NCI-H1436 treated with DMSO at 0.1 percent for 48 hours (cell line): ENCODE results near the gene PCDHGA4.
A peak's percentile ranks its signal among the peaks of the same experiment; 100 is the strongest.
"Not testable (repeated sequence)": the region's sequence is repeated elsewhere in the genome, so short reads cannot be mapped to it uniquely, and the experiment has no call there.

ENCODE experiments used
- DNase-seq: peaks from one replicate; lab custom pipeline; 2025; lab: John Stamatoyannopoulos, UW

Gene PCDHGA4

DNA sequence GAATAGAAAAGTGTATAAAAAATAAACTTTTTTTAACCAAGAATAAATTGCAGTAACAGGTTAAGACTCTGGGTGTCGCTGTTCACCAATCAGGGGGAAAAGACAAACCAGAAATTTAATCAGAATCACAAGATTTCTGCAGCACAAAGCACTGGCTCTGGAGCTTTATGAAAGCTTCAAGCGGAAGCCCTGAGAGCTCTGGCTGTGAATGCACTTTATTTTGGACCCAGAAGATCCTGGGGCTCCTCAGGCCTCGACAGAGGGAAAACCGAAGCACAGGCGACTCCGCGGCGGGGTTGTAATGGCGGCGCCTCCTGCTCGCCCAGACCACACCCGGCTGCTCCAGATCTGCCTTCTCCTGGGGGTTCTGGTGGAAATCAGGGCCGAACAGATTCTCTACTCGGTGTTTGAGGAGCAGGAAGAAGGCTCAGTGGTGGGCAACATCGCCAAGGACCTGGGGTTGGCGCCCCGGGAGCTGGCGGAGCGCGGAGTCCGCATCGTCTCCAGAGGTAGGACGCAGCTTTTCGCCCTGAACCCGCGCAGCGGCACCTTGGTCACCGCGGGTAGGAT is at the start of gene PCDHGA4:
Gene PCDHGA4 (plus strand): TSS at position 122 of the 570 bp plus-strand sequence. CDS start 87 bp downstream, at position 209.
- DNase-seq, result no peak

DNA sequence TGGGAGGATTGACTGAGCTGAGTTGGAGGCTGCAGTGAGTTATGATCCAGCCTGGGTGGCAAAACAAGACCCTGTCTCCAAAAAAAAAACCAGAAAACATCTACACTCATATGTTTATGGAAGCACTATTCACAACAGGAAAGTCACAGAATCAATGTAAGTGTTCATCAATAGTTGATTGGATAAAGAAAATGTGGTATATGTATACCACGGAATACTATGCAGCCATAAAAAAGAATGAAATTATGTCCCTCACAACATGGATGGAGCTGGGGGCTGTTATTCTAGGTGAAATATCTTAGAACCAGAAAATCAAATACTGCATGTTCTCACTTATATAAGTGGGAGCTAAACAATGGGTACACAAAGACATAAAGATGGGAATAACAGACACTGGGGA is 48.2 kb upstream of the PCDHGA4 start:
- no peak for DNase-seq

DNA sequence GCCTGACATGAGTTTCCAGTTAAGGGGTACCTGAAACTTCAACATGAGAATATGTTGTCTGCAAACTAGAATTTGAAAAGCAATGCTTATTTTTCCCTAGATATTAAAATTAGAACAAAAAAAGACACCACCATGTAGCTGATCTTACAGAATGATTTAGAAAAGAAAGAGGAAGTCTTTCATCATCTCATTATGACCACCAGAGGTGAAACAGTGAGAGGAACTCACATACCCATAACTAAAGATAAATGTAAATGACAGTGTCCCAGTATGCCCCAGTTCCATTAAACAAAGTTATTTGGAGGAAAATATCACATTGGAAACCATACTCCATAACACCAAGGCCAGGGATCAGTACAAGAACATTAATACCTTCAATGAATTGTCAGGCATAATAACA is 41.1 kb upstream of the PCDHGA4 start:
- DNase-seq, result no peak

DNA sequence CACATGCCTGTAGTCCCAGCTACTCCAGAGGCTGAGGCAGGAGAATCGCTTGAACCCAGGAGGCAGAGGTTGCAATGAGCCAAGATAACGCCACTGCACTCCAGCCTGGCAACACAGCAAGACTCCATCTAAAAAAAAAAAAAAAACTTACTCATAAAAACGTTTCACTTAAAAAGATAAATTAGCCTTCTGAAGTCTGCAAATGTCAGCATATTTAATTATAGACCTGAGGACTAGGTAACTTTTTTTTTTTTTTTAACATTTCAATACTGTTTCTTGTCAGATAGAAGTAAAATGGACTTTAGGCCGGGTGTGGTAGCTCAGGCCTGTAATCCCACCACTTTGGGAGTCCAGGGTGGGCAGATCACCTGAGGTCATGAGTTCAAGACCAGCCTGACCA is 37.9 kb upstream of the PCDHGA4 start:
- DNase-seq, result not testable (repeated sequence)

DNA sequence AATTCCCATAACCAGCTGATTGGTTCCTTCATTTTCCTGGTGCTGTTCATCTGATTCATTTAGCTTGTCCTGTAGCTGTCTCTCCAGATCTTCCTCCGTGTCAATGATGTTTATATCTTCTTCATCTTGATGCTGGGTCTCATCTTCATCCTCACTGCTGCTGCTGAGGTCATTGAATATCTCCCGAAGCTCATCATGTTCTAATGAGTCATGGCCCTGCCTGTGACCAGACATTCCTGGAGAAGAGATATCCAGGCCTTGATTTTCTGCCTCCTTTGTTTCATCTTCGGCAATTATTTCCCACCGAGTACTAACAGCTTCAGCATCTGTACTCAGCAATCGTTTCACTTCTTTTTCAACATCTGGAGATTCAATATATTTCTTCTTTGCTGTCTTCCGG is 35.6 kb upstream of the PCDHGA4 start:
- DNase-seq, result no peak

- DNase-seq, result no peak
These were observed 35.1 kb upstream of the PCDHGA4 start for GRCh38 chr5:141319699-141320098.

DNA sequence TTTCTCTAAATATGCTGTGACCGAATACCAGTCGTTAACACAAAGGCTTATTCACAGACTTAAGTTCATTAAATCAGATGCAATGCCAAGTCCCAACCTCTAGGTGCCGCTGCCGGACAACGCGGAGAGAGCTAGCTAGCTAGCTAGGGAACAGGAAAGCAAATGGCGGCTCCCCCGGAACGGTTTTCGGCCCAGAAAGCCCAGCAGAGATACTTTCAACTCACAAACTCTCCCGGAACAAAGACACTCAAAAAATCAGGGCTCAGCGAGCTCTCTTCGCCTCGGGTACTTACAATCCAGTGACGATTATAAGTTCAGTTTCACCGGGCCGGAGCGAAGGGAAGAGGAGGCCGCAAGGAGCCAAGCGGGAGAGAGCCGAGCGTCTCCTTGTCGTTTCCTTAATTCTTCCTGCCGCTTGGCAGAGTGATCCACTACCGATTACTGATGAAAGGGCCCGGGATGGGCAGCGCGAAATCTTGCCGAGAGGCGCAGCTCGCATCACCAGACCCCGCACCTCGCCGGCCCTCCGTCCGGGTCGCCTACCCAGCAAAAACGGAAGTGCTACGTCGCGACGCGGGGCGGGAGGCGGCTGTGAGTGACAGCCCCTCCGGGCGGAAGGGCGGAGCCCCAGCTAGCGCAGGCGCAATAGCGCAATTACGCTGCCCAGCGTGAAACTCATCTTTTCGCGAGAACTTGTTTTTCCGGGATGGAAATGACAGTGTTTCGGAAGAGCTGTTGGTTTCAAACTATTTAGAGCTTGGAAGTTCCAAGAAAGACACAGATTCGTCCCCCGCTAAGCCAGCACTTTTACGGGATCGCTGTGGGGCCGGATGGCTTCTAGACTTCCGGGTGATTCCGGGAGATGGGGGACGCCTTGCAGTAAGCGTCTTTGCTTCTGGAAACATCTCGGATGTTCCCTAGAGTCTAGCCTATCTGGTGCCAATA is 34.3 kb upstream of the PCDHGA4 start, which contains the start of gene TAF7:
Gene TAF7 (minus strand): TSS at position 560 of the 945 bp plus-strand sequence. CDS start 740 bp downstream, outside the sequence.
- DNase-seq, result peak; percentile 57

DNA sequence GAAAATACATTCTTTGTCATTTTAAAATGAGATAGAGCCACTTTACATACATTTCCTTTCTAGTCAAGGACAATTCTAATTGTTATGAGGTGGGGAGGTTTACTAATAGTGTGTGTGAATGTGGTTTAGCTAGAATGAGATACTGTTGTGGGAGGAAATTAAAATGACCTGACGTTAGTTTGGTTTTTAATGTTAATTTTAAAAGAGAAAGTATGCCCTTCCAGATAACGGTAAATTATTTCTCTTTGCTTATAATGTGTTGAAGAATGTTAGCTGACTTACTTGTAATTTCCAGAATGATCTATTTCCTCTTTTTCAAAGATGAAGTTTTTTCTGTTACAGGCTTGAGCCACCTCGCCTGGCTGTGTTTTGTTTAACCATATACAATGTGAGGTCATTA is 32.6 kb upstream of the PCDHGA4 start:
- no peak for DNase-seq

GRCh38 chr5:141326088-141326854 is 28.6 kb upstream of the PCDHGA4 start:
- no peak for DNase-seq

DNA sequence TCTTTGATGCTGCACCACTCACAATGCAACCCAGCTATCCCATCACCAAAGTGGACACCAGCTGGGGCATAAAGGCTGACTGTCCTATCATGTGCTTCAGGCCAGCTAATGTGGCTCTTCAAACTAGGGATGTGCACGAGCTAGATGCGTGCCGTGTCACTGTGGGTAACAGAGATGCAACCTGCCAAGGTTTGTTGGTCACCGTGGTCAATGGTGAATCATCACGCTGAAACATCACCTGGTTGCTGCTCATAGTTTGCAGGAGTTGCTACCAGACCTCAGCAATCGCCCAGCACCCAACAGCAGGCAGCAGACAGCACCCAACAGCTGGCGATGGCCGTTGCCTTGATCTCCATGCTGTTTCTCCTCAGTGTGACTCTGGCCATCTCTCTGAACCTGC is 26.6 kb upstream of the PCDHGA4 start:
- no peak for DNase-seq

GRCh38 chr5:141330299-141331080 is 24.3 kb upstream of the PCDHGA4 start, which contains the start of gene PCDHGA1:
PCDHGA1 (plus strand) TSS chr5:141330514.
- DNase-seq, result no peak

GRCh38 chr5:141332571-141332970 is 22.2 kb upstream of the PCDHGA4 start:
- DNase-seq, result not testable (repeated sequence)

DNA sequence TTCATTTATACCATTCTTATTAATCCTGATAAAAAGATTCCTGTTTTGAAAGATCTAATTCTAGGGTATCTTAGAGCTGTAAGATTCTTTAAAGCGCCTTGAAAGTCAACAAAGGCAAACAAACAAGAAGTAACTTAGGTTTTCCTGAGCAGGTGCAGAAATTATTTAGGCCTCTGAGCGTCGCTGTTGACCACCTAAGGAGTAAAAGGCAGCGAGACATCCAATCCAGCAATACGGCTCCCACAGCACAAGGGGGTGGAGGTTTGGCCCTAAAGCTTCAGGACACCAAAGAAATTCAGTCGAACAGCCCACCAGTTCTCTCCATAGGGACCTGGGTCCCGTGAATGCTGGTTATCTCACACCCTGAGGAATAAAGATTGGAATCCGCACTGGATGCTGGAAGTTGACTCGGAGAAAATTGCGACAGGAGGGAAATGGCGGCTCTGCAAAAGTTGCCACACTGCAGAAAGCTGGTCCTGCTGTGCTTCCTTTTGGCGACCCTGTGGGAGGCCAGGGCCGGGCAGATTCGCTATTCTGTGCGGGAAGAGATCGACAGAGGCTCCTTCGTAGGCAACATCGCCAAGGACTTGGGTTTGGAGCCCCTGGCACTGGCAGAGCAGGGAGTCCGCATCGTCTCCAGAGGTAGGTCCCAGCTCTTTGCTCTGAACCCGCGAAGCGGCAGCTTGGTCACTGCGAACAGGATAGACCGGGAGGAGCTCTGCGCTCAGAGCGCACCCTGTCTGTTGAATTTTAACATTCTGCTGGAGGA is 16.1 kb upstream of the PCDHGA4 start, which contains the start of gene PCDHGA2:
Gene PCDHGA2 (plus strand): TSS at position 223 of the 769 bp plus-strand sequence.
- DNase-seq, result no peak

DNA sequence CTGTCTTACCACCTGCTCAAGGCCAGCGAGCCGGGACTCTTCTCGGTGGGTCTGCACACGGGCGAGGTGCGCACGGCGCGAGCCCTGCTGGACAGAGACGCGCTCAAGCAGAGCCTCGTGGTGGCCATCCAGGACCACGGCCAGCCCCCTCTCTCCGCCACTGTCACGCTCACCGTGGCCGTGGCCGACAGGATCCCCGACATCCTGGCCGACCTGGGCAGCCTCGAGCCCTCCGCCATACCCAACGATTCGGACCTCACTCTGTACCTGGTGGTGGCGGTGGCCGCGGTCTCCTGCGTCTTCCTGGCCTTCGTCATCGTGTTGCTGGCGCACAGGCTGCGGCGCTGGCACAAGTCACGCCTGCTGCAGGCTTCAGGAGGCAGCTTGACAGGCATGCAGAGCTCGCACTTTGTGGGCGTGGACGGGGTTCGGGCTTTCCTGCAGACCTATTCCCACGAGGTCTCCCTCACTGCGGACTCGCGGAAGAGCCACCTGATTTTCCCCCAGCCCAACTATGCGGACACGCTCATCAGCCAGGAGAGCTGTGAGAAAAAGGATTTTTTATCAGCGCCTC is 14.0 kb upstream of the PCDHGA4 start:
- DNase-seq, result not testable (repeated sequence)

DNA sequence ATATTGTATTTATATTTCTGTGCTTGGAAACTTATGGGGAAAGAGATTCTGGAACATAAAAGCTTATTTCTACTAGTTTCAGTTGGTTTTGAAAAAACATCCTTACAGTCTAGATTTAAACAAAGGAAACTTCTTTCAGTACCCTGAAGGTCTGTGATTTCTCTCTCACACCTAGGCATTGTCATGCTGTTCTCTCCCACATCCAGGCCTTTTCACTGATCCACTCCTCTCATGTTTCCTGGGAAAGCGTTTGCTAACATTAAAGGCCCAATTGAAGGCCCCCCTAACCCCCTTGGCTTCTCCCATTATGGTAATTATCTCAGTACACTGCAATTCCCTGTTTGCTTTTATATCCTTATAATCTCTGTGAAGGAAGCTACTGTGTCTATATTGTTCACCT is 12.0 kb upstream of the PCDHGA4 start:
- no peak for DNase-seq

- DNase-seq, result no peak
These were observed 11.4 kb upstream of the PCDHGA4 start, which contains the start of gene PCDHGA3 for GRCh38 chr5:141343242-141343952. PCDHGA3 (plus strand) TSS chr5:141343829; CDS start chr5:141344034, 205 bp downstream.

DNA sequence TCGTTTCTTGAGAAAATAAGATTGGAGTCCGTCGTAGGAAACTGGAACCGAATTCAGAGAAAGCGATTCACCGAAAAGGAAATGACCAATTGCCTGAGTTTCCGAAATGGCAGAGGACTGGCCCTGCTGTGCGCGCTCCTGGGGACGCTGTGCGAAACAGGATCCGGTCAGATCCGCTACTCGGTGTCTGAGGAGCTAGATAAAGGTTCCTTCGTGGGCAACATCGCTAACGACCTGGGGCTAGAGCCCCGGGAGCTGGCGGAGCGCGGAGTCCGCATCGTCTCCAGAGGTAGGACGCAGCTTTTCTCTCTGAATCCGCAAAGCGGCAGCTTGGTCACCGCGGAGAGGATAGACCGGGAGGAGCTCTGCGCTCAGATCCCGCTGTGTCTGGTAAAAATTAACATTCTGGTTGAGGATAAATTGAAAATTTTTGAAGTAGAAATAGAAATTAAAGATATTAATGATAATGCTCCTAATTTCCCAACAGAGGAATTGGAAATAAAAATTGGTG is 10.8 kb upstream of the PCDHGA4 start:
- DNase-seq, result no peak

- no peak for DNase-seq
These were observed 9.5 kb upstream of the PCDHGA4 start for GRCh38 chr5:141345327-141345726.

- DNase-seq, result not testable (repeated sequence)
These were observed 8.8 kb upstream of the PCDHGA4 start for GRCh38 chr5:141346017-141346416.
